ENCODE results near the gene ARHGAP24. TPM values are rescaled to one million over a fixed set of nuclear protein-coding genes. Genes with fewer than 3 reads are reported as not detected.

Gene ARHGAP24
- total and polyA plus RNA-seq, 7 donors, result 0.46 to 40.4 (median 23.1) TPM

GRCh38 chr4:85496126-85496849, 21.3 kb downstream of the ARHGAP24 start:
- Histone ChIP-seq H3K4me1 (peaks cover 0 to 5% (median 0%) of the 10 kb centered on the region in 4 donors), H3K9me3 (no peaks in the 10 kb centered on the region), H3K27ac (no peak overlapping the region), H3K4me3 (no peak overlapping the region), H3K36me3 (no peaks in the 10 kb centered on the region), H3K27me3 (no peaks in the 10 kb centered on the region)
- no peak for DNase-seq
- intact Hi-C loops (cut with DNase I), result no loop called here
- TF ChIP-seq POLR2AphosphoS5 (IDR thresholded peaks at IDR 0.05) (no peak), POLR2A (IDR thresholded peaks at IDR 0.05) (no peak), EP300 (IDR thresholded peaks at IDR 0.05) (no peak), CTCF (IDR thresholded peaks at IDR 0.05) (no peak)
- 81 to 84% methylated on average over 8 of the region's 8 CpGs for WGBS, 2 donors

GRCh38 chr4:85496933-85497332, 22.0 kb downstream of the ARHGAP24 start:
- no peak overlapping the region for H3K27ac ChIP-seq
- no peak for DNase-seq
- 54 to 74% methylated on average over 4 of the region's 4 CpGs for WGBS, 2 donors

GRCh38 chr4:85498068-85498733, 23.3 kb downstream of the ARHGAP24 start:
- Histone ChIP-seq H3K36me3 (no peaks in the 10 kb centered on the region), H3K9me3 (no peaks in the 10 kb centered on the region), H3K4me3 (no peak overlapping the region), H3K27ac (peak overlapping the region in 2 of 4 donors; percentile 34 to 41), H3K4me1 (peaks cover 0 to 5% (median 0%) of the 10 kb centered on the region in 4 donors), H3K27me3 (no peaks in the 10 kb centered on the region)
- peak; percentile 78 for DNase-seq
- TF ChIP-seq POLR2AphosphoS5 (IDR thresholded peaks at IDR 0.05) (no peak), POLR2A (IDR thresholded peaks at IDR 0.05) (no peak), CTCF (IDR thresholded peaks at IDR 0.05) (no peak), EP300 (IDR thresholded peaks at IDR 0.05) (no peak)
- WGBS, 2 donors, result 42 to 51% methylated on average over 5 of the region's 5 CpGs
- intact Hi-C loops (cut with DNase I), result no loop called here

More at GRCh38 chr4:85496933-85497332, 22.0 kb downstream of the ARHGAP24 start:
- Histone ChIP-seq H3K9me3 (no peaks in the 10 kb centered on the region), H3K36me3 (no peaks in the 10 kb centered on the region), H3K4me3 (no peak overlapping the region), H3K27me3 (no peaks in the 10 kb centered on the region), H3K4me1 (peaks cover 0 to 5% (median 0%) of the 10 kb centered on the region in 4 donors)
- TF ChIP-seq EP300 (IDR thresholded peaks at IDR 0.05) (no peak), CTCF (IDR thresholded peaks at IDR 0.05) (no peak), POLR2AphosphoS5 (IDR thresholded peaks at IDR 0.05) (no peak), POLR2A (IDR thresholded peaks at IDR 0.05) (no peak)
- intact Hi-C loops (cut with DNase I), result no loop called here

GRCh38 chr4:85499573-85499972, 24.6 kb downstream of the ARHGAP24 start:
- intact Hi-C loops (cut with DNase I), result no loop called here
- Histone ChIP-seq H3K36me3 (no peaks in the 10 kb centered on the region), H3K27me3 (no peaks in the 10 kb centered on the region), H3K9me3 (no peaks in the 10 kb centered on the region), H3K27ac (no peak overlapping the region), H3K4me3 (no peak overlapping the region), H3K4me1 (peaks cover 0 to 5% (median 0%) of the 10 kb centered on the region in 4 donors)
- DNase-seq, result no peak
- no peak for TF ChIP-seq POLR2A (IDR thresholded peaks at IDR 0.05)
- TF ChIP-seq CTCF (IDR thresholded peaks at IDR 0.05), result no peak
- TF ChIP-seq POLR2AphosphoS5 (IDR thresholded peaks at IDR 0.05), result no peak
- TF ChIP-seq EP300 (IDR thresholded peaks at IDR 0.05), result no peak
- WGBS, 2 donors, result 91 to 93% methylated on average over 3 of the region's 3 CpGs
